Skeletal muscle tissue (tissue), 4 donors: ENCODE measurements around the gene COL4A1. TPM values are rescaled to one million over a fixed set of nuclear protein-coding genes. Genes with fewer than 3 reads are reported as not detected.

Experiments
- H3K27ac ChIP-seq: one replicate; pipeline ENCODE4 v1.7.0; 2013; ENCODE audit warnings: mild to moderate bottlenecking, low read depth, low read length, inconsistent platforms
- H3K27me3 ChIP-seq, 3 donors: one replicate each; pipeline ENCODE4 v1.7.0; 2013; ENCODE audit warnings: low read length in 3 of 3; ENCODE audit not compliant: control insufficient read depth in 3 of 3, insufficient read depth in 3 of 3
- H3K36me3 ChIP-seq, 3 donors: one replicate each; pipeline ENCODE4 v1.7.0; 2013; ENCODE audit warnings: low read length in 3 of 3; ENCODE audit not compliant: control insufficient read depth in 3 of 3, insufficient read depth in 3 of 3
- H3K4me1 ChIP-seq, 3 donors: one replicate each; pipeline ENCODE4 v1.7.0; 2013; ENCODE audit warnings: low read length in 3 of 3, mild to moderate bottlenecking in 3 of 3; ENCODE audit not compliant: control insufficient read depth in 3 of 3, insufficient read depth in 3 of 3
- H3K4me3 ChIP-seq, 3 donors: one replicate each; pipeline ENCODE4 v1.7.0; 2013; ENCODE audit warnings: low read length in 3 of 3
- H3K9ac ChIP-seq, 3 donors: one replicate each; pipeline ENCODE4 v1.7.0; 2013; ENCODE audit warnings: low read length in 3 of 3, mild to moderate bottlenecking in 3 of 3, moderate library complexity in 2 of 3, low read depth in 1 of 3
- H3K9me3 ChIP-seq, 3 donors: one replicate each; pipeline ENCODE4 v1.7.0; 2013; ENCODE audit warnings: low read length in 3 of 3; ENCODE audit not compliant: control insufficient read depth in 3 of 3
- total RNA-seq: library from RNA; depleted of rRNA; stranded (reverse); fragments of >200 nt; gene quantifications from one replicate; pipeline ENCODE4 v1.2.3, GENCODE V29; 2014
- donor health status: Osteomylitis.

COL4A1 gene
- total RNA-seq, 1 donor from 2014 or later: 774 TPM

- Histone ChIP-seq H3K27me3 (no peaks in the 10 kb centered on the region), H3K9ac (no peak overlapping the region), H3K9me3 (no peaks in the 10 kb centered on the region), H3K4me3 (no peak overlapping the region), H3K27ac (no peak overlapping the region), H3K36me3 (no peaks in the 10 kb centered on the region), H3K4me1 (peaks cover 4 to 14% (median 7%) of the 10 kb centered on the region in 3 donors)
Measured at GRCh38 chr13:110224519-110224918, 82.4 kb downstream of the COL4A1 start.

- no peak overlapping the region for H3K4me3 ChIP-seq
- H3K9me3 ChIP-seq: no peaks in the 10 kb centered on the region
- H3K4me1 ChIP-seq: peaks cover 18 to 22% (median 19%) of the 10 kb centered on the region in 3 donors
- peak overlapping the region; percentile 33 to 57 (median 54) for H3K9ac ChIP-seq
- H3K27ac ChIP-seq: peak overlapping the region; percentile 71
- no peaks in the 10 kb centered on the region for H3K36me3 ChIP-seq
- H3K27me3 ChIP-seq: no peaks in the 10 kb centered on the region
Measured at GRCh38 chr13:110221406-110222117, 85.4 kb downstream of the COL4A1 start.

GRCh38 chr13:110220471-110220870 is 86.5 kb downstream of the COL4A1 start:
- H3K4me3 ChIP-seq: no peak overlapping the region
- H3K36me3 ChIP-seq: no peaks in the 10 kb centered on the region
- peaks cover 17 to 32% (median 27%) of the 10 kb centered on the region in 3 donors for H3K4me1 ChIP-seq
- no peaks in the 10 kb centered on the region for H3K9me3 ChIP-seq
- no peak overlapping the region for H3K27ac ChIP-seq
- H3K27me3 ChIP-seq: no peaks in the 10 kb centered on the region
- H3K9ac ChIP-seq: peak overlapping the region in 1 of 3 donors; percentile 50

GRCh38 chr13:110218581-110219201 is 88.3 kb downstream of the COL4A1 start:
- no peaks in the 10 kb centered on the region for H3K36me3 ChIP-seq
- H3K4me3 ChIP-seq: no peak overlapping the region
- H3K9me3 ChIP-seq: no peaks in the 10 kb centered on the region
- H3K4me1 ChIP-seq: peaks cover 17 to 33% (median 27%) of the 10 kb centered on the region in 3 donors
- H3K27ac ChIP-seq: peak overlapping the region; percentile 28
- H3K9ac ChIP-seq: no peak overlapping the region
- H3K27me3 ChIP-seq: no peaks in the 10 kb centered on the region

GRCh38 chr13:110217811-110218210 is 89.1 kb downstream of the COL4A1 start:
- Histone ChIP-seq H3K27me3 (no peaks in the 10 kb centered on the region), H3K27ac (peak overlapping the region; percentile 69), H3K4me1 (peaks cover 17 to 33% (median 27%) of the 10 kb centered on the region in 3 donors), H3K4me3 (no peak overlapping the region), H3K9ac (no peak overlapping the region), H3K9me3 (no peaks in the 10 kb centered on the region), H3K36me3 (peaks cover 0 to 3% (median 0%) of the 10 kb centered on the region in 3 donors)

GRCh38 chr13:110217085-110217484 is 89.9 kb downstream of the COL4A1 start:
- H3K27ac ChIP-seq: peak overlapping the region; percentile 69
- H3K4me3 ChIP-seq: no peak overlapping the region
- H3K36me3 ChIP-seq: peaks cover 3 to 7% (median 4%) of the 10 kb centered on the region in 3 donors
- H3K9ac ChIP-seq: peak overlapping the region in 1 of 3 donors; percentile 4
- H3K9me3 ChIP-seq: no peaks in the 10 kb centered on the region
- peaks cover 16 to 32% (median 26%) of the 10 kb centered on the region in 3 donors for H3K4me1 ChIP-seq
- no peaks in the 10 kb centered on the region for H3K27me3 ChIP-seq

GRCh38 chr13:110216398-110217041 is 90.4 kb downstream of the COL4A1 start:
- no peak overlapping the region for H3K4me3 ChIP-seq
- H3K27ac ChIP-seq: peak overlapping the region; percentile 69
- no peaks in the 10 kb centered on the region for H3K9me3 ChIP-seq
- H3K36me3 ChIP-seq: peaks cover 4 to 7% (median 6%) of the 10 kb centered on the region in 3 donors
- no peaks in the 10 kb centered on the region for H3K27me3 ChIP-seq
- H3K4me1 ChIP-seq: peaks cover 12 to 29% (median 22%) of the 10 kb centered on the region in 3 donors
- peak overlapping the region in 1 of 3 donors; percentile 4 for H3K9ac ChIP-seq

GRCh38 chr13:110216006-110216397 is 91.0 kb downstream of the COL4A1 start:
- no peak overlapping the region for H3K4me3 ChIP-seq

GRCh38 chr13:110215606-110216005 is 91.4 kb downstream of the COL4A1 start:
- H3K27ac ChIP-seq: peak overlapping the region; percentile 69
- H3K27me3 ChIP-seq: no peaks in the 10 kb centered on the region
- peaks cover 12 to 29% (median 22%) of the 10 kb centered on the region in 3 donors for H3K4me1 ChIP-seq
- no peak overlapping the region for H3K4me3 ChIP-seq
- no peaks in the 10 kb centered on the region for H3K9me3 ChIP-seq
- H3K9ac ChIP-seq: no peak overlapping the region
- H3K36me3 ChIP-seq: peaks cover 4 to 15% (median 9%) of the 10 kb centered on the region in 3 donors

More at GRCh38 chr13:110216006-110216397, 91.0 kb downstream of the COL4A1 start:
- Histone ChIP-seq H3K27ac (peak overlapping the region; percentile 69), H3K4me1 (peaks cover 12 to 29% (median 22%) of the 10 kb centered on the region in 3 donors), H3K36me3 (peaks cover 4 to 11% (median 6%) of the 10 kb centered on the region in 3 donors), H3K9ac (no peak overlapping the region), H3K27me3 (no peaks in the 10 kb centered on the region), H3K9me3 (no peaks in the 10 kb centered on the region)
